ENCODE data around the gene POLD2. TPM values are rescaled to one million over a fixed set of nuclear protein-coding genes. Genes with fewer than 3 reads are reported as not detected.

Gene POLD2
- total RNA-seq, 1 experiment from 2014 or later, result 154 TPM

DNA sequence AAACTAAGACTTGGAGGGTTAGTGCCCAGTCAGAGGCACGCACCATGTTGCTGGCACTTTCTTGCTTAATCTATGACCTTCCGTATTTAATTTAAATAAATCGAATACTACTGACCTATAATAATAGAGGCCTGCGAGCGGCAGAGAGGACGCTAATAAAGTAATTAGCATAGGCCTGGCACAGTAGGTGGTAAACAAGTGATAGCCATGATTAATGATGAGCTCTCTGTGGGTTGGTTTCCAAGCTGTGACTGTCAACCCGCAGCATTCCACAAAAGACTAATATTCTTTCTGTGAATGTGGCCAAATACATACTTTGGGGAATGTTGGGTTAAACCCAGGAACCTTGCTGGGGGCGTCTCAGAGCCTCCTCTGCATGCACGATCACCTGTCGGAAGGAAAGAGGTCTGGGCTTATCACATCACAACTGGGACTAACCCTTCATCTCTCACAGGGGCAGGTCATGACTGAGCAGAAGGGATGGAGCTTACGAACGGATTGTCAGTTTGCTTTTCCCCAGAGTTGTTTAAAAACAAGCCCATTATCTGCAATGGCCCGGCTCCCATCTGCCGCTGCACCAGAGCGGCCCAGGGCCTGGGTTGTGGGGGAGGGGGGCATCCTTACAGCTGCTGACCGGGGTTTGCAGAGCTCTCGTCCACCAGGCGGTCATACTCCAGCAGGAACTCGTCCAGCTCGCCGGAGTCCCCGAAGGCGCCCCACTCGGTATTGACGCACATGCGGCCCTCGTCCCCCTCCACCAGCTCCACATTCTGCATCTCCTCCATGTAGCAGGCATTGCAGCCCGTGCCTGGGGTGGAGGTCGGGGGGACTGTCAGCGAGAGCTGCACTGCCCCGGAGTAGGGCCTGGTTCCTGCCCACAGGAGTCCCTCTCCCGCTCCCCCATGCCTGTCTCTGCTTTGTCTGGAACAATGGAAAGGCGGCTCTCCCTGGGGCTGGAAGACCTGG is 24.0 kb upstream of the POLD2 start:
- Mint-ChIP-seq H3K36me3 (no peaks in the 10 kb centered on the region), H3K27me3 (ENCODE audit: low read depth) (peaks cover 41% of the 10 kb centered on the region), H3K4me3 (no peak overlapping the region), H3K9me3 (no peaks in the 10 kb centered on the region), H3K27ac (no peak overlapping the region), H3K4me1 (peaks cover 21% of the 10 kb centered on the region)
- POLR2A ChIA-PET, result interaction anchor here (1.0 kb wide), 1 partner anchor 23 kb away, joined by 3 read pairs; no protein-coding TSS in a partner anchor
- 0 out of 2 replicates have a peak, but pooled peaks have one; percentile 32 for TF ChIP-seq FOXP1 (CRISPR knock-in tag; IDR thresholded peaks at IDR 0.05; ENCODE audit: borderline replicate concordance)
- TF ChIP-seq, protein P1, sequence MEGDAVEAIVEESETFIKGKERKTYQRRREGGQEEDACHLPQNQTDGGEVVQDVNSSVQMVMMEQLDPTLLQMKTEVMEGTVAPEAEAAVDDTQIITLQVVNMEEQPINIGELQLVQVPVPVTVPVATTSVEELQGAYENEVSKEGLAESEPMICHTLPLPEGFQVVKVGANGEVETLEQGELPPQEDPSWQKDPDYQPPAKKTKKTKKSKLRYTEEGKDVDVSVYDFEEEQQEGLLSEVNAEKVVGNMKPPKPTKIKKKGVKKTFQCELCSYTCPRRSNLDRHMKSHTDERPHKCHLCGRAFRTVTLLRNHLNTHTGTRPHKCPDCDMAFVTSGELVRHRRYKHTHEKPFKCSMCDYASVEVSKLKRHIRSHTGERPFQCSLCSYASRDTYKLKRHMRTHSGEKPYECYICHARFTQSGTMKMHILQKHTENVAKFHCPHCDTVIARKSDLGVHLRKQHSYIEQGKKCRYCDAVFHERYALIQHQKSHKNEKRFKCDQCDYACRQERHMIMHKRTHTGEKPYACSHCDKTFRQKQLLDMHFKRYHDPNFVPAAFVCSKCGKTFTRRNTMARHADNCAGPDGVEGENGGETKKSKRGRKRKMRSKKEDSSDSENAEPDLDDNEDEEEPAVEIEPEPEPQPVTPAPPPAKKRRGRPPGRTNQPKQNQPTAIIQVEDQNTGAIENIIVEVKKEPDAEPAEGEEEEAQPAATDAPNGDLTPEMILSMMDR (IDR thresholded peaks at IDR 0.05), result no peak
- TF ChIP-seq, protein P2, sequence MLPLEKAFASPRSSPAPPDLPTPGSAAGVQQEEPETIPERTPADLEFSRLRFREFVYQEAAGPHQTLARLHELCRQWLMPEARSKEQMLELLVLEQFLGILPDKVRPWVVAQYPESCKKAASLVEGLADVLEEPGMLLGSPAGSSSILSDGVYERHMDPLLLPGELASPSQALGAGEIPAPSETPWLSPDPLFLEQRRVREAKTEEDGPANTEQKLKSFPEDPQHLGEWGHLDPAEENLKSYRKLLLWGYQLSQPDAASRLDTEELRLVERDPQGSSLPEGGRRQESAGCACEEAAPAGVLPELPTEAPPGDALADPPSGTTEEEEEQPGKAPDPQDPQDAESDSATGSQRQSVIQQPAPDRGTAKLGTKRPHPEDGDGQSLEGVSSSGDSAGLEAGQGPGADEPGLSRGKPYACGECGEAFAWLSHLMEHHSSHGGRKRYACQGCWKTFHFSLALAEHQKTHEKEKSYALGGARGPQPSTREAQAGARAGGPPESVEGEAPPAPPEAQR (CRISPR knock-in tag; IDR thresholded peaks at IDR 0.05), result no peak
- ATAC-seq (no peak), DNase-seq (ENCODE audit: low spot score) (peak; percentile 25)
- CTCF ChIA-PET, result interaction anchor here (0.8 to 2.6 kb wide), 8 partner anchors 10 to 93 kb away, joined by 3 to 8 read pairs (median 4); no protein-coding TSS in a partner anchor

DNA sequence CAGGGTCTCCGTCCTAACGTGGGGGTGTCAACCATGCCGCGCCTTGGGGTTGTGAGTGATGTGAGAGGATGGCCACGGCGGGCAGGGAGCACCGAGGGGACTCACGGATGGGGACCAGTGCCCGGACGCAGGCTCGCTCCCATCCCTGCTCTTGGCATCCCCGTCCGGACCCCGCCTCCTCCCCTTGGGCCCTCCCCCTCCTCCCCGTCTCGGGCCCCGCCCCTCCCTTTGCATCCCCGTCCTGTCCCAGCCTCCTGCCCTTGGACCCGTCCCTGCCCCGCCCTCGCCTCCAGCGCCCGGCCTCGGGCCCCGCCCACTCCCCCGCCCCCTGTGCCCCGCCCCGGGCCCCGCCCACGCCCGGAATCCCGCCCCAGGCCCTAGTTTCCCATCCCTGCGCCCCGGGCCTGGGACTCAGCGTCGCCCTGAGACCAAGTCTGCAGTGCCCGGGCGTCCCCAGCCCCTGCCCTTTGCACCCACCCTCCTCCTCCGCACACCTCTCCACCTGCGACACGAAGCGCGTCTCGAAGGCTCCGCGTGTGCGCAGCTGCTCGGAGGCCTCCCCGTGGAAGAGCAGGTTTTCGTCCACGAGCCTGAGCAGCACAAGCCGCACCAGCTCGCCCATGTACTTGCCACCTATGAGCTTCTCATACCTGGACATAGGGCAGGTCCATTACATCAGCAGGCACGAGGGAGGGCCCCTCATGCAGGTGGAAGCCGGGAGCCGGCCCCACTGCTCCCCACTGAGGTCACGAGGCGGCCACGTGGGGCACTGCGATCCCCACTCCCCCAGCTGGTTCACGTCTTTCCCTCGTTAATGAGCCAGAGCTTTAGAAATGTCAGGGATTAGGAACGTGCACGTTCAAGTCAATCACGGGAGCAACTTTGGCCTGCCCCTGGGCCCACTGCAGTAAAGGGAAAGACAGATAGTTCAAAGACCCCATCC is 22.9 kb upstream of the POLD2 start:
- TF ChIP-seq, protein P3, sequence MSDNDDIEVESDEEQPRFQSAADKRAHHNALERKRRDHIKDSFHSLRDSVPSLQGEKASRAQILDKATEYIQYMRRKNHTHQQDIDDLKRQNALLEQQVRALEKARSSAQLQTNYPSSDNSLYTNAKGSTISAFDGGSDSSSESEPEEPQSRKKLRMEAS (CRISPR knock-in tag; IDR thresholded peaks at IDR 0.05), result peak; percentile 38
- TF ChIP-seq, protein P4, sequence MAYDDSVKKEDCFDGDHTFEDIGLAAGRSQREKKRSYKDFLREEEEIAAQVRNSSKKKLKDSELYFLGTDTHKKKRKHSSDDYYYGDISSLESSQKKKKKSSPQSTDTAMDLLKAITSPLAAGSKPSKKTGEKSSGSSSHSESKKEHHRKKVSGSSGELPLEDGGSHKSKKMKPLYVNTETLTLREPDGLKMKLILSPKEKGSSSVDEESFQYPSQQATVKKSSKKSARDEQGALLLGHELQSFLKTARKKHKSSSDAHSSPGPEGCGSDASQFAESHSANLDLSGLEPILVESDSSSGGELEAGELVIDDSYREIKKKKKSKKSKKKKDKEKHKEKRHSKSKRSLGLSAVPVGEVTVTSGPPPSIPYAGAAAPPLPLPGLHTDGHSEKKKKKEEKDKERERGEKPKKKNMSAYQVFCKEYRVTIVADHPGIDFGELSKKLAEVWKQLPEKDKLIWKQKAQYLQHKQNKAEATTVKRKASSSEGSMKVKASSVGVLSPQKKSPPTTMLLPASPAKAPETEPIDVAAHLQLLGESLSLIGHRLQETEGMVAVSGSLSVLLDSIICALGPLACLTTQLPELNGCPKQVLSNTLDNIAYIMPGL (CRISPR knock-in tag; IDR thresholded peaks at IDR 0.05), result 0 out of 2 replicates have a peak, but pooled peaks have one; percentile 32
- no peak for TF ChIP-seq KAT7 (CRISPR knock-in tag; IDR thresholded peaks at IDR 0.05; ENCODE audit: borderline replicate concordance)
- peak; percentile 92 for TF ChIP-seq ZNF263 (CRISPR knock-in tag; IDR thresholded peaks at IDR 0.05; ENCODE audit: low read depth)
- TF ChIP-seq ZNF423 (CRISPR knock-in tag; IDR thresholded peaks at IDR 0.05), result no peak
- TF ChIP-seq, protein P5, sequence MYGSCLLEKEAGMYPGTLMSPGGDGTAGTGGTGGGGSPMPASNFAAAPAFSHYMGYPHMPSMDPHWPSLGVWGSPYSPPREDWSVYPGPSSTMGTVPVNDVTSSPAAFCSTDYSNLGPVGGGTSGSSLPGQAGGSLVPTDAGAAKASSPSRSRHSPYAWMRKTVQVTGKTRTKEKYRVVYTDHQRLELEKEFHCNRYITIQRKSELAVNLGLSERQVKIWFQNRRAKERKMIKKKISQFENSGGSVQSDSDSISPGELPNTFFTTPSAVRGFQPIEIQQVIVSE (CRISPR knock-in tag; IDR thresholded peaks at IDR 0.05; ENCODE audit: borderline replicate concordance), result no peak
- ATAC-seq (peak; percentile 91), DNase-seq (ENCODE audit: low spot score) (peak; percentile 95)
- no peaks in the 10 kb centered on the region for H3K9me3 Mint-ChIP-seq
- POLR2A ChIA-PET, result no interaction called here
- no peaks in the 10 kb centered on the region for H3K36me3 Mint-ChIP-seq
- no peak overlapping the region for H3K27ac Mint-ChIP-seq
- CTCF ChIA-PET, result interaction anchor here (0.7 to 2.6 kb wide), 9 partner anchors 11 to 94 kb away, joined by 3 to 8 read pairs (median 3); no protein-coding TSS in a partner anchor
- H3K4me1 Mint-ChIP-seq, result peaks cover 21% of the 10 kb centered on the region
- peak overlapping the region; percentile 77 for H3K4me3 Mint-ChIP-seq
- H3K27me3 Mint-ChIP-seq (ENCODE audit: low read depth), result peaks cover 41% of the 10 kb centered on the region

DNA sequence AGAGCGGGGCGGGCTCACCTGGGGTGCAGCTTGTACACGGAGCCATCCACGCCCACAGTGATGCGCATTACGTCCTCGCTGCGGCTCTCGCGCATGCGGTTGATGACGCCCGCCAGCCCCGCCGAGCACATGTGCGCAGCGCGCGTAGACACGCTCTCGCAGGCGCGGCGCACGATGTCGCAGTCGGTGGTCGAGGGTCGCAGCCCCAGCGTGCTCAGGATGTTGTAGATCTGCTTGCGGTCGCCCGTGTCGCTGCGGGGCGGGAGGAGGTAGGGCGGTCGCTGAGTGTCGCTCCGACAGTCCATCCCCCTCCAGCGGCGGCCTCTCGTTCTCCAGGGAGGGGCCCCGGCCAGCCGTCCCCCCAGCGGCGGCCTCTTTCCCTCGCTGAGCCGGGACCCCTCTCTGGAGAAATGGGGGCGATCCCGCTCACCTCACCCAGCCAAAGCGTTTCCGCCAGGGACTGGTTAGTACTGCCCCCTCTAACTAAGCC is 22.2 kb upstream of the POLD2 start:
- ATAC-seq (peak; percentile 7), DNase-seq (ENCODE audit: low spot score) (peak; percentile 65)
- peak overlapping the region; percentile 77 for H3K4me3 Mint-ChIP-seq
- H3K27ac Mint-ChIP-seq, result no peak overlapping the region
- ChIA-PET CTCF (interaction anchor here (1.1 to 1.3 kb wide), 3 partner anchors 8 to 51 kb away, joined by 3 to 4 read pairs (median 3); no protein-coding TSS in a partner anchor), POLR2A (no interaction called here)
- H3K9me3 Mint-ChIP-seq, result no peaks in the 10 kb centered on the region
- H3K27me3 Mint-ChIP-seq (ENCODE audit: low read depth), result peaks cover 41% of the 10 kb centered on the region
- H3K4me1 Mint-ChIP-seq, result peaks cover 21% of the 10 kb centered on the region
- no peaks in the 10 kb centered on the region for H3K36me3 Mint-ChIP-seq
- TF ChIP-seq NFYB (CRISPR knock-in tag; conservative IDR thresholded peaks at IDR 0.05; ENCODE audit: low read depth) (peak; percentile 72), ZNF416 (CRISPR knock-in tag; IDR thresholded peaks at IDR 0.05) (no peak), CBFB (CRISPR knock-in tag; IDR thresholded peaks at IDR 0.05; ENCODE audit: low read depth) (peak; percentile 55; the same call in 1 of the 2 replicates)
- TF ChIP-seq, protein P6, sequence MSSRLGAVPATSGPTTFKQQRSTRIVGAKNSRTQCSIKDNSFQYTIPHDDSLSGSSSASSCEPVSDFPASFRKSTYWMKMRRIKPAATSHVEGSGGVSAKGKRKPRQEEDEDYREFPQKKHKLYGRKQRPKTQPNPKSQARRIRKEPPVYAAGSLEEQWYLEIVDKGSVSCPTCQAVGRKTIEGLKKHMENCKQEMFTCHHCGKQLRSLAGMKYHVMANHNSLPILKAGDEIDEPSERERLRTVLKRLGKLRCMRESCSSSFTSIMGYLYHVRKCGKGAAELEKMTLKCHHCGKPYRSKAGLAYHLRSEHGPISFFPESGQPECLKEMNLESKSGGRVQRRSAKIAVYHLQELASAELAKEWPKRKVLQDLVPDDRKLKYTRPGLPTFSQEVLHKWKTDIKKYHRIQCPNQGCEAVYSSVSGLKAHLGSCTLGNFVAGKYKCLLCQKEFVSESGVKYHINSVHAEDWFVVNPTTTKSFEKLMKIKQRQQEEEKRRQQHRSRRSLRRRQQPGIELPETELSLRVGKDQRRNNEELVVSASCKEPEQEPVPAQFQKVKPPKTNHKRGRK (CRISPR knock-in tag; IDR thresholded peaks at IDR 0.05; ENCODE audit: borderline replicate concordance), result 0 out of 2 replicates have a peak, but pooled peaks have one; percentile 75
- TF ChIP-seq, protein P7, sequence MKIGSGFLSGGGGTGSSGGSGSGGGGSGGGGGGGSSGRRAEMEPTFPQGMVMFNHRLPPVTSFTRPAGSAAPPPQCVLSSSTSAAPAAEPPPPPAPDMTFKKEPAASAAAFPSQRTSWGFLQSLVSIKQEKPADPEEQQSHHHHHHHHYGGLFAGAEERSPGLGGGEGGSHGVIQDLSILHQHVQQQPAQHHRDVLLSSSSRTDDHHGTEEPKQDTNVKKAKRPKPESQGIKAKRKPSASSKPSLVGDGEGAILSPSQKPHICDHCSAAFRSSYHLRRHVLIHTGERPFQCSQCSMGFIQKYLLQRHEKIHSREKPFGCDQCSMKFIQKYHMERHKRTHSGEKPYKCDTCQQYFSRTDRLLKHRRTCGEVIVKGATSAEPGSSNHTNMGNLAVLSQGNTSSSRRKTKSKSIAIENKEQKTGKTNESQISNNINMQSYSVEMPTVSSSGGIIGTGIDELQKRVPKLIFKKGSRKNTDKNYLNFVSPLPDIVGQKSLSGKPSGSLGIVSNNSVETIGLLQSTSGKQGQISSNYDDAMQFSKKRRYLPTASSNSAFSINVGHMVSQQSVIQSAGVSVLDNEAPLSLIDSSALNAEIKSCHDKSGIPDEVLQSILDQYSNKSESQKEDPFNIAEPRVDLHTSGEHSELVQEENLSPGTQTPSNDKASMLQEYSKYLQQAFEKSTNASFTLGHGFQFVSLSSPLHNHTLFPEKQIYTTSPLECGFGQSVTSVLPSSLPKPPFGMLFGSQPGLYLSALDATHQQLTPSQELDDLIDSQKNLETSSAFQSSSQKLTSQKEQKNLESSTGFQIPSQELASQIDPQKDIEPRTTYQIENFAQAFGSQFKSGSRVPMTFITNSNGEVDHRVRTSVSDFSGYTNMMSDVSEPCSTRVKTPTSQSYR (CRISPR knock-in tag; IDR thresholded peaks at IDR 0.05), result peak; percentile 97

Data from WTC11 (cell line).